ENCODE data around the gene GNRHR. TPM values are rescaled to one million over a fixed set of nuclear protein-coding genes. Genes with fewer than 3 reads are reported as not detected.

The GNRHR gene
- total RNA-seq, 2 experiments from 2014 or later = not detected

GRCh38 chr4:67787311-67787710, 33.1 kb upstream of the GNRHR start:
- Histone ChIP-seq H3K36me3 (ENCODE audit: insufficient read depth, low read length) (no peaks in the 10 kb centered on the region), H3K4me1 (ENCODE audit: insufficient read depth, low read length, poor library complexity, severe bottlenecking) (no peaks in the 10 kb centered on the region), H3K4me2 (ENCODE audit: low read length) (no peak overlapping the region), H3K9me3 (ENCODE audit: low read length) (no peaks in the 10 kb centered on the region), H3K79me2 (ENCODE audit: insufficient read depth, low read depth, low read length) (no peaks in the 10 kb centered on the region), H3K27ac (ENCODE audit: low read depth, low read length, poor library complexity, severe bottlenecking) (no peak overlapping the region), H3K4me3 (ENCODE audit: low read depth, low read length, poor library complexity, severe bottlenecking) (no peak overlapping the region), H4K20me1 (ENCODE audit: insufficient read depth, low read length) (no peaks in the 10 kb centered on the region), H3K9me2 (ENCODE audit: insufficient read depth, low read length) (no peaks in the 10 kb centered on the region; the same call in 1 of the 2 replicates), H2AFZ (ENCODE audit: low read length) (no peak overlapping the region)
- intact Hi-C loops (cut with micrococcal nuclease; ENCODE audit: unreplicated experiment) = no loop called here
- TF ChIP-seq CTCF (conservative IDR thresholded peaks at IDR 0.05; ENCODE audit: low read length) (no peak), EZH2phosphoT487 (IDR thresholded peaks at IDR 0.05; ENCODE audit: borderline replicate concordance, low read depth, low read length) (no peak)
- no peak for DNase-seq (ENCODE audit: low spot score)
- BruUV-seq (replicated peaks) = no TSS peak
- ChIA-PET POLR2A (no interaction called here), CTCF (ENCODE audit: unreplicated experiment) (no interaction called here)

GRCh38 chr4:67785528-67785927, 31.3 kb upstream of the GNRHR start:
- ChIA-PET POLR2A (no interaction called here), CTCF (ENCODE audit: unreplicated experiment) (no interaction called here)
- no peak overlapping the region for H3K4me3 ChIP-seq (ENCODE audit: low read depth, low read length, poor library complexity, severe bottlenecking)
- no peak overlapping the region for H3K27ac ChIP-seq (ENCODE audit: low read depth, low read length, poor library complexity, severe bottlenecking)
- TF ChIP-seq EZH2phosphoT487 (IDR thresholded peaks at IDR 0.05; ENCODE audit: borderline replicate concordance, low read depth, low read length) (no peak), CTCF (conservative IDR thresholded peaks at IDR 0.05; ENCODE audit: low read length) (no peak)
- no peaks in the 10 kb centered on the region for H4K20me1 ChIP-seq (ENCODE audit: insufficient read depth, low read length)
- no TSS peak for BruUV-seq (replicated peaks)
- intact Hi-C loops (cut with micrococcal nuclease; ENCODE audit: unreplicated experiment) = no loop called here
- H3K9me2 ChIP-seq (ENCODE audit: insufficient read depth, low read length) = no peaks in the 10 kb centered on the region; the same call in 1 of the 2 replicates
- no peak overlapping the region for H2AFZ ChIP-seq (ENCODE audit: low read length)
- no peaks in the 10 kb centered on the region for H3K36me3 ChIP-seq (ENCODE audit: insufficient read depth, low read length)
- no peaks in the 10 kb centered on the region for H3K4me1 ChIP-seq (ENCODE audit: insufficient read depth, low read length, poor library complexity, severe bottlenecking)
- H3K9me3 ChIP-seq (ENCODE audit: low read length) = no peaks in the 10 kb centered on the region
- no peak for DNase-seq (ENCODE audit: low spot score)
- H3K4me2 ChIP-seq (ENCODE audit: low read length) = no peak overlapping the region
- no peaks in the 10 kb centered on the region for H3K79me2 ChIP-seq (ENCODE audit: insufficient read depth, low read depth, low read length)

- ChIA-PET POLR2A (no interaction called here), CTCF (ENCODE audit: unreplicated experiment) (no interaction called here)
- Histone ChIP-seq H3K27ac (ENCODE audit: low read depth, low read length, poor library complexity, severe bottlenecking) (no peak overlapping the region), H3K4me3 (ENCODE audit: low read depth, low read length, poor library complexity, severe bottlenecking) (no peak overlapping the region), H3K4me1 (ENCODE audit: insufficient read depth, low read length, poor library complexity, severe bottlenecking) (no peaks in the 10 kb centered on the region), H3K79me2 (ENCODE audit: insufficient read depth, low read depth, low read length) (no peaks in the 10 kb centered on the region), H4K20me1 (ENCODE audit: insufficient read depth, low read length) (no peaks in the 10 kb centered on the region), H3K4me2 (ENCODE audit: low read length) (no peak overlapping the region), H3K36me3 (ENCODE audit: insufficient read depth, low read length) (no peaks in the 10 kb centered on the region), H2AFZ (ENCODE audit: low read length) (no peak overlapping the region), H3K9me2 (ENCODE audit: insufficient read depth, low read length) (no peaks in the 10 kb centered on the region; the same call in 1 of the 2 replicates), H3K9me3 (ENCODE audit: low read length) (no peaks in the 10 kb centered on the region)
- TF ChIP-seq CTCF (conservative IDR thresholded peaks at IDR 0.05; ENCODE audit: low read length) (no peak), EZH2phosphoT487 (IDR thresholded peaks at IDR 0.05; ENCODE audit: borderline replicate concordance, low read depth, low read length) (no peak)
- no TSS peak for BruUV-seq (replicated peaks)
- intact Hi-C loops (cut with micrococcal nuclease; ENCODE audit: unreplicated experiment) = no loop called here
- DNase-seq (ENCODE audit: low spot score) = no peak
These were observed 25.4 kb upstream of the GNRHR start for GRCh38 chr4:67779631-67780030.

Measured in OCI-LY7 (cell line).